NCI-H2196 treated with DMSO at 0.1 percent for 48 hours (cell line): ENCODE data around the gene MYT1.

Source experiments
- DNase-seq: peaks from one replicate; lab custom pipeline; 2025; ENCODE audit not compliant: unreplicated experiment; lab: John Stamatoyannopoulos, UW

Gene MYT1

GRCh38 chr20:64212755-64213154, 48.5 kb downstream of the MYT1 start:
- DNase-seq = no peak

- DNase-seq = no peak
Observed at GRCh38 chr20:64214113-64214512, 49.9 kb downstream of the MYT1 start.

GRCh38 chr20:64214952-64215351, 50.7 kb downstream of the MYT1 start:
- no peak for DNase-seq

GRCh38 chr20:64216036-64216435, 51.8 kb downstream of the MYT1 start:
- peak; percentile 41 for DNase-seq

- DNase-seq = no peak
Observed at GRCh38 chr20:64216910-64217309, 52.7 kb downstream of the MYT1 start.

GRCh38 chr20:64217539-64218221, 53.4 kb downstream of the MYT1 start:
- DNase-seq = no peak

GRCh38 chr20:64219202-64219601, 55.0 kb downstream of the MYT1 start:
- no peak for DNase-seq

- DNase-seq = no peak
Observed at GRCh38 chr20:64219730-64220129, 55.5 kb downstream of the MYT1 start.

- no peak for DNase-seq
Observed at GRCh38 chr20:64220420-64220819, 56.2 kb downstream of the MYT1 start.

GRCh38 chr20:64220891-64221527, 56.8 kb downstream of the MYT1 start:
- DNase-seq = no peak

- DNase-seq = no peak
Observed at GRCh38 chr20:64222291-64222735, 58.1 kb downstream of the MYT1 start.

- peak; percentile 76 for DNase-seq
Observed at GRCh38 chr20:64222851-64223525, 58.7 kb downstream of the MYT1 start.

- DNase-seq = peak; percentile 76
Observed at GRCh38 chr20:64223526-64224067, 59.3 kb downstream of the MYT1 start.

- no peak for DNase-seq
Observed at GRCh38 chr20:64224351-64225170, 60.3 kb downstream of the MYT1 start.

- no peak for DNase-seq
Observed at GRCh38 chr20:64225171-64225595, 60.9 kb downstream of the MYT1 start.

- DNase-seq = no peak
Observed at GRCh38 chr20:64225828-64226598, 61.8 kb downstream of the MYT1 start.

- DNase-seq = no peak
Observed at GRCh38 chr20:64226686-64227580, 62.7 kb downstream of the MYT1 start.

- DNase-seq = no peak
Observed at GRCh38 chr20:64228086-64228653, 63.9 kb downstream of the MYT1 start.
